NCI-H82 treated with DMSO at 0.1 percent for 48 hours (cell line): ENCODE data around the gene RGS8.

Experiments used
- DNase-seq: peaks from one replicate; lab custom pipeline; 2025; ENCODE audit not compliant: unreplicated experiment; lab: John Stamatoyannopoulos, UW

The RGS8 gene, protein sequence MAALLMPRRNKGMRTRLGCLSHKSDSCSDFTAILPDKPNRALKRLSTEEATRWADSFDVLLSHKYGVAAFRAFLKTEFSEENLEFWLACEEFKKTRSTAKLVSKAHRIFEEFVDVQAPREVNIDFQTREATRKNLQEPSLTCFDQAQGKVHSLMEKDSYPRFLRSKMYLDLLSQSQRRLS

DNA sequence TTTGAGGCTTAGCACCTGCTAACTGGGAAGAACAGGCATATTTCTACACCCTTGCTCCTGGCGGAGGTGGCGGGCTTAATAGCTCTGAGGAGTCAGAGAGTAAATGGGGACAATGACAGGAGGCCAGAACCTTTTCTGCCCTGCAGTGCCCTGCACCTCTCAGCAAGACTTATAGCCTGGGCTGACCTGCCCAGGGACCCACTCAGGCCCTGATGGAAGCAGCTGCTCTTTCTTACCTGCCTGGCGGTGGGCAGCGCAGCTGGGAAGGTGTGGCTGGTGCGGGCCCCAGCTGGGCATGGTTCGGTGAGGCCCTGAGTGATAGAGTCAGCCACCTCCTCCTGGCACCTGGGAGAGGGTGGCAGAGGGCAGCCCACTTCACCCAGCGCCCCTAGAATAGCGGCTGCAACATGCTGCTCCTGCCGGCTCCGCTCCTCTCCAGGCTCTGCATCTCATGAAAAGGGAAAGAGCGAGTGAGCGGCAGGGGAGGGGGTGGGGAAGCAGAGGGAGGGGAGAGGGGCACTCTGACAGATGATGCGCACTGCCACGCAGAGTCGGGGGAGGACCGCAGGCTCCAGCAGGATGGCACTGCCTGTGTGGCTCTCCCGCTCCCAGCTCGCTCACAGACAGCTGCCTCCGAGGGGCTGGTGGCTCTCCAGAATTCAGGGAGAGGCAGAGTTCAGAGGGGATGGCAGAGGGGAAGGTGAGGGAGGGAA, at the start of gene RGS8:
Gene RGS8, minus strand, starts transcription at position 472 of the 713 bp plus-strand sequence. CDS start 14,938 bp downstream, outside the sequence.
- no peak for DNase-seq

DNA sequence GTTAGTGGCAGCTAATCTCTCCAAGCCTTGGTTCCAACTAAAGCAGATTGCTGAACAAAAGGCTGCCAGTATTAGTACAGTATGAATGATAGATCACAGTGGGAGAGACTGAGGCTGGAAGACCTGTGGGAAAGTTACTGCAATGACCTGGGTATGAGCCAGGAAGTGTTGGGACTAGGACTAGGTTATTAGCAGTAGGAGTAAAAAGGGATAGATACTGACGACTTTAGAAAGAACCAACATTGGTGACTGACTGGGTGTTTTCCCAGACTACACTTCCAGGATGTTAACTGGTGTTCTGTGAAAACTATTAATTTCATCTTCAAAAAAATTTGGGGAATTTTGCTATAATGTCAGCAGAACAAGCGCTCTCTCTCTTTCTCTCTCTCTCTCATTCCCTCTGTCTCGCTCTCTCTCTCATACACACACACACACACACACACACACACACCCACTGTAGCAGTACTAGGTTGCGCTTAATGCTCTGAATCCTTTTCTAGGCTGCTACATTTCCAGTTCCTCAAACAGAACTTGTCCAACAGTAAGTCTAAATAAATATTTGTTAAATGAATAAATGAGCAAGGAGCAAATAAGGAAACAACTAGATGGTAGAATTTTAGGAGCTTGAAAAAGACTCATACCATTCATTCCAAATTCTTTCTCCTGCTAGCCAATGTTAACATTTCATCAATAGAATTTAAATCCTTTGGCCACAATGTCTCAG, 47.6 kb upstream of the RGS8 start:
- DNase-seq: no peak

DNA sequence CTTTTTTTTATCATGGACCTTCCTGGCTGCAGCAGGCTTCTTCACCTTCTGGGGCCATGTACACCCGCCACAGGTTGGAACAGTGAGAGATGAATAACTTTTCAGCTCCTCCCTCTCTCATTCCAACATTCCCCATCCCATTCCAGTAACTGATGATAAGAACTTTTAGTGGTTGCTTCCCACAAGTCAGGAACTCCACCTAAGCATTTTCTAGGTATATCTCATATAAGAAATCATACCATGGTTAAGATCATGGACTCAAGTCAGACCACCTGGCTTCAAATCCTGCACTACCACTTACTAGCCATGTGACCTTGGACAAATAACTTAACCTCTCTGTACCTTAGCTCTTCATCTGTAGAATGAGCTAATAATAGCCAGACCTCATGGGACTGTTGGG, 42.5 kb upstream of the RGS8 start:
- no peak for DNase-seq

DNA sequence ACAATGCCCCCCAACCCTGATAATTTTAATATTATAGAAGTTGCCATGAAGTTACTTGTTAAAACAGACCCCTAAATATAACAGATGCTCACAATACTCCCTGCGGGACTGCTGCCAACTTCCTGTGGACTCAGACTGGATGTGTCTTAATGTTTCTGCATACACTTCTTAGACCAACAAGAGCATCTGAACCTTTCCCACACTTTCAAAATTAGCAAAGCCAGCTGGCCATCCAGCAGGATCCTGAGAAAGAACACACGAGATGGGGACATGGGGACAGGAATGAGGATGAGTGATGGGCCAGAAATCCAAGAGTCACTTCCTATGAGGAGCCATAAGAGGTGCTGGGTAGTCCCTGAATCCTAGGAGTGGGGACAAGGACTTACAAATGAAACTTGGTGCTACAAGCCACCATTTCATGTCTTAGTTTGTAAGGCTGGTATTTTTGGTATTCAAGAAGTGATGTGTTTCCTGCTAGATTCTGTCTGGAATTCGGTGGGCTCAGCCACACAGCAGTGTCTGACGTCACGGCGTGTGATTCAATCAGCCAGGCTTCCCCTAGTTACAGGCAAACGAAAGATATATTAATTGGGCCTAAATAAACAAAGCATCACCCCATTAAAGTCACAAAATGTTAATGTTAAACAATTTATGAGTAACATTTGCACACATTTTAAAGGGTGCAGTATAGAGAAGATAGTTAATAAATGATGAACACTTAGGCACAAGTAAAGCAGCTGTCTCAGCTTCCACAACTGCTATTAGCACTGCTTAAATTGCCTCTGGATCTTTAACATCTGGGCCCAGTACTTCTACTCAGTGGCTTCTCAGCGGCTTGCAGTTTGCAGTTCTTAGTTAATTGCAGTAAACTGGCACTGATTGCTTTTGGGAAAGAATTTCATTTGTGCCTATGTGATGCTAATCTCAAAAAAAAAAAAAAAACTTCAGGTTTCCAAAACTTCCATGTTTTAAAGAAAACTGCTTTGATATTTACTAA, 41.2 kb upstream of the RGS8 start:
- DNase-seq: no peak

DNA sequence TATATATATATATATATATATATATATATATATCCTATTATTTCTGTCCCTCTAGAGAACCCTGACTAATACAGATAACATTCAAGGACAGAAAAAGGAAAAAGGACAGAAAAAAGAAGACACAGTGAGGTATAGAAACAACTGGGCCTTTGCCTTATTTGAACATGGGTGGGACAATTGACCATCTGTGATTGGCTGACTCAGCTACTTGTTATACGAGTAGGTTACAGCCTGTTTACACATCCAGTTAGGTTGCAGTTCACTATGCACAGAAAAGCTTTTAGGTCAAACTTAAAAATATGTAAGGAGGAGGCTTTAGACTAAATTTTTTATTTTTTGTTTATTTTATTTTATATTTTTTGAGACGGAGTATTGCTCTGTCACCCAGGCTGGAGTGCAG, 39.8 kb upstream of the RGS8 start:
- DNase-seq: no peak

DNA sequence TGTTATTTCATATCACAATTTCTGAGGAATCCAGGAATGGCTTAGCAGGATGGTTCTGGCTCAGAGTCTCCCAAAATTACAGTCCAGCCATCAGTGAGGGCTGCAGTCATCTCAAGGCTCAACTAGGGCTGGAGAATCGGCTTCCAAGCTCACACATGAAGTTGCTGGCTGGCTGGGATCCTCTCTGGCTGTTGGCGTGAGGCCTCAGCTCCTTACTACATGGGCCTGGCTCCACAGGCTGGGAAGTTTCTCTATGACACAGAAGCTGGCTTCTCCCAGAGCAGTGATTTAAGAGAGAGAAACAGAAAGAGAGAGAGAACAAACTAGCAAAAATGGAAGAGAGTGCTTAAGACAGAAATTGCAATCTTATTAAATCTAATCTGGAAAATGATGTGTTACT, 38.8 kb upstream of the RGS8 start:
- no peak for DNase-seq

DNA sequence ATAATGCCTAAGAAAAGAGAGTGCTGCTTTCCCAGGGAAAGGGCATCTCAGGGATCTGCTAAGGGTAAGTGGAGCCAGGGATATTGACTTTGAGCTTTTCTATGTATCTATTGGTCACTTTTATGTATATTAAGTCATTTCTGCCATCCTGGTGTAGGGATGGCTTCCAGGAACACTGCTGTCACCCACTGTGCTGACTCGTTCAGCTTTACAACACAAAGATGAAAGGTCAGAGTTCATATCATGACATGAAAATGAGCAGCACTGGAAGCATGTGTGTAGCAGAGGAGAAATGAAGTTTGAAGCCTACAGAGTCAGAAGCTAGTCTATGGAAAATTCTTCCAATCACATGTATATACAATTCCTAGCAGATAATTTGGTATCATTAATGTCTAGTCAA, 37.1 kb upstream of the RGS8 start:
- no peak for DNase-seq

DNA sequence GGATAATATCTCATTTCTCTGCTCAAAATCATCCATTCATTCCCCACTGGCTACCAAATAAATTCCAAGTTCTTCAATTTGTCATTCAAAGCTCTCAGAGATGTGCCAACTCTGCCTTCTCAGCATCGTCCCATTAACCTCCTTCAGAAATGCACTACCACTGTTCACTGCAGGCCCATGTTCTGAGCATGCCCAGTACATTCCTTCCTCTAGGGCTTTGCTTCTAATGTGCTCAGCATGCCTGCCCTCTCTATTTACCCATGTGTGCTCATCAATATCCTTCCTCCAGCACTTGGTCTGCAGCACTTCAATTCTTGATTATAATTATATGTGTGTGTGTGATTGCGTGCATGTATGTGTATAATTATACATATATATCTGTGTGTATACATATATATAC, 36.1 kb upstream of the RGS8 start:
- no peak for DNase-seq

DNA sequence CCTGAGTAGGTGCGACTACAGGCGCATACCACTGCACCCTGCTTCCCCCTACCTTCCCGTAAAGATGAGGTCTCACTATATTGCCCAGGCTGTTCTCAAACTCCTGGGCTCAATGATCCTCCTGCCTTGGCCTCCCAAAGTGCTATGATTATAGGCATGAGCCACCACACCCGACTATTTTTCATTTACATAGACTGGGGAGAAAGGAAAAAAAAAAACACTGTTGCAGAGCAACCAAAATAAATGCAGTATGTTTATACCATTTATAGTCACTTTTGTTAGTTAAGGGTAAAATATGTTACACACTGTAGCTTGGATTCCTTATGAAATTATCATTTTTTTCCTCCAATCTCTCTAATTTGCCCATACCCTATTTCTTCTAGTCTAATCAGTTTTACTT, 35.2 kb upstream of the RGS8 start:
- DNase-seq: no peak

DNA sequence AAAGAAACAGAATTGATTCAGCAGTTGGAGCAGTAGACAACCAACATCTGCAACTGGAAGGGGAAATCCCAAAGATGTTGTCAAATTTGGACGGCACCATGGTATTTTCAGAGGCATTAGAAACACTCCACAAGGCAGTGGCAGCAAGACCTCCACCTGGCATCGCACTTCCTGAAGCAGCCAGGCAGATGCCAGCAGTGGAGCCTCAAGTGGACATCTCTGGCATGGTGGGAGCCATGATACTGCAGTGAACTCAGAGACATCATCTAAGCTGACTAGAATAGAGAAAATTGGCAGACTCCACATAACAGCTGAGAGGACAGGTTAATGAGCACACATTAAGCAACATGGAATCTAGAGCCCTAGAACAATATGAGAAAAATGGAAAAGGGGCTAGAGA, 33.9 kb upstream of the RGS8 start:
- no peak for DNase-seq

DNA sequence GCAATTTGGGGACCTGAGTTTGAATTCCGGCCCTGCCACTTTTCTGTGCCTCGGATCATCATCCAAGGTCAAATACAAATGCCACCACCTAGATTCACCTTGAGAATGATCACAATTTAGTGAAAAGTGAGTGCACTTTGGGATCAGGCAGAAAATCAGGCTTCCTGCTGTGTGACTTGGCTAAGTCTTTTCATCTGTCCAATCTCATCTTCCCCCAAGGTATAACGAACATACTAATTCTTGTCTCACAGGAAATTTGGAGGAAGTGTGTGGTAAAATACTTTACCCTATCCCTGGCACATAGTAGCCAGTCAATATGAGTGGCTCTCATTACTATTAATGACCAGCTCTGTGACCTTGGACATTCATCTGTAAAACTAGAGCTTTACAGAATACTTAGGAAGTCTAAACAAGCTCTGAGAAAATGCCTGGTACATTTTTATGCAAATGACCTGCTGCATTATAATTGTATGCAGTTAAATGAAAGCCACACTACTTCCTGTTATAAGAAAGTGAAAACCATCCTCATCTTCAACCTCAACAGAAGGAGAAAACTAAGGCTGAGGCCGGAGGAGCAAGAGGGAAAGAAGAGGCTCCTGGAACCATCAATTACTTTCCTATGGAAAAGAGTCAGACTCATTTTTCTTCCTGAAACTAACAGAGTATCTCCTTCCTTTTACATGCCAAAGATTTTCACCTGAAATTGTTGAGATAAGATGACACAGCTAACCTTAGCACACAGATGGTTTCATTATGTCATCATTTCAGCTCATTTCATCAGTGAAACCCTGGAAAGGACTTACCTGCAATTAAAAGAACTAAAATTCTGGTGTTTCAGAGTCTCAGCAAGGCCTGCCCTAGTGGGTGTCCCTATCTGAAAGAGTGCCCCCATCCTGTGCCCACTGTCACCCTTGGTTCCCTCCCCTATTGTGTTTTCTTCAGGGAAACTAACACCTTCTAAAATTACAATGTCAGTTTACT, 32.6 kb upstream of the RGS8 start:
- no peak for DNase-seq

DNA sequence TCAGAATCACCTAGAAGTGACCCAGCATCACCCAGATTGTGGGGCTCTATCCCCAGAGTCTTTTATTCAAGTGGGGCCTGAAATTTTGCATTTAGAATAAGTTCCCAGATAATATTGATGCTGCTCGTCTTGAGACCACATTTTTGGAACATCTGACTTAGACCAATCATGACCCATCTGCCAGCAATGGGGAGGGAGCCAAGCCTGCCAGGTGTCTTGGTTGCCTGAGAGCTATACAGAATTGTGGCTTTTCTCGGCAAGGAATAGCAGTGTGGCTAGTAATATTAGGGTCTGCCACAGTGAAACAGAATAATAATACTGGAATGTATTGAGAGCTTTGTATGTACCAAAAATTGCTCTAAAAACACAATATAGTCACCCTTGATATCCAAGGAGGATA, 31.1 kb upstream of the RGS8 start:
- no peak for DNase-seq

DNA sequence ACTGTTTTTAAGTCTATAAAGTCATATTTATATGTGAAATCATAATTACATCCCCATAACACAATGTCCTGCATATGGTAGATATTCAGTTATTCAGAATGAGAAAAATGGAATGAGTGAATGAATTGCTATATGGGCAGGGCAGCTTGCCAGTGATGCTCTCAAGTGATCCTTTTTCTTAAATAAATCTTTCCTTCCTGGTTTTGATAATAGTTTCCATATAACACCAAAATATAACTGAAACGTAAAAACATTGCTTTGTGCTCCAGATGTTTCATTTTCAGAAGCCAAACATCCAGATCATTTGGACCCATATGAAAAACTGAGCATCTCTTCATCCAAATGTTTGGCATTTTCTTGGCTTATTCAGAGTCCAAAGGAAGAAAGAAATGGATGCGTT, 30.2 kb upstream of the RGS8 start:
- DNase-seq: no peak

DNA sequence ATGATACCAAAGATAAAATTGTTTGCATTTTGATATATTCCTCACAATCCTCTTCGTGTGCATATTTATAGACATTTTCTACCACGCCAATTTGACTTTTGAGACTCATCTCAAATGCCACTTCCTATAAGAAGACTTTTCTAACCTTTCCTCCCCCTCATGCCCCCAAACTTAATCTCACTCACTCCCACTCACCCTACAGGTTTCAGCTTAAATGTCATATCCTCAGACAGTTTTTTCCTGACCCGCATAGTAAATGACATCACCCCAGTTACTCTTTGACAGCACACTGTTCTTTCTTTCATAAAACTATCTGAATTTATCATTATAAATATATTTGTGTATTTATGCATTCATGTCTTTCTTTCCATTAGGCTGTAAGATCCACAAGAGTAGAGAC, 29.6 kb upstream of the RGS8 start:
- DNase-seq: no peak

DNA sequence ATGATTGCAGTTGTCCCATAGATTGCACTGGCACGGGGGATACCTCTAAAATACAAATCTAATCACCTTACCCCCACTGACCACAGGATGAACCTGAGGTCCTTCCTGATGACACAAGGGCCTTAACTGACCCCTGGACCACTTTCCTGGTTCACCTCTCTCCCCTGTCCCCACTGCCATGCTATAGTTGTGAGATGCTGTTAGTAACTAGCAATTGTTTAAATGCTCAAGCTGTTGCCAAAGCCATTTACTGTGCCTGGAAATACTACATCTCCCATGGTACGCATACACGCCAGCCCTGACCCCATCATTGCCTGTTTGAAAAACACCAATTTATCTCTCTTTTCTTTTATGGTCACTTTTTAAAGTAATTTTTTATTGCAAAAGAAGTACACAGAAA, 29.1 kb upstream of the RGS8 start:
- DNase-seq: no peak

DNA sequence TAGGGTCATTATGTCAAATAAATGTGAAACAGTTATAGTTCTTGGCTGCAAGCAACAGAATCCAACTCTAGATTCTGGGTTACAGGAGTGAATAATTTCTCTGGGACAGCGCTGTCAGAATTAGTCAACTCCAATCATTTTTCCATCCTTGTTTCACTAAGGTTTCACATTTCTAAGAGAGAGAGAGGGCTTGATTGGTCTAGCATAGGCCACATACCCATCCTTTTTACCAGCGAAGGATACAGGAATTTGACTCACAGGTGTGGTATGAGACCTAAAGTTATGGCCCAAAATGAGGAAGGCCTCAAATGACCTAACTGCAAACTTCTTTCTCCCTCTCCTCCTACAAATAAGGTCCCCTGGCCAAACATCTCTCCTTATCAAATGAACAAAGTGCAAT, 25.5 kb upstream of the RGS8 start:
- DNase-seq: no peak

DNA sequence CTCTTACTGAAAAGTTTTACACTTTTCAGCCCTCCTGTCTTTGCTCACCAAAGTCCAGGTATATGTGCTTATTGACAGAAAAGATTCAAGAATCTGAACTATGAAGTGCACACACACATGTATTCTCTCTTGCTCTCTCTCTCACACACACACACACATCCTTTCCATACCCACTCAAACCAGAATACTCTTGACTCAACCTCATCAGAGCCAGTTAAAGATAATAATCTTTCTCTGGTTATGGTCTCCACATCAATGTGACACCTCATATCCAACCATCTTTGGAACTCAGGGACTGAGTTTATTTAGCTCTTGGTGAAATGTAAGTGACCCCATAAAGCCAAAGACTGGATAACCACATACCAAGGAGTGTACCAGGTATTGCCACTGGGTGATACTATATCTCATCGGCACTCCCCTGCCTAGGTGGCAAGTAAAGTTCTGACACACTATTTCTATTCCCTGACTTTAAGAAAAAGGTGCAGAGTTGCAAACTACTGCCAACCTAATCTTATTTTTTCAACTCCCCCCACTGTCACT, 24.9 kb upstream of the RGS8 start:
- no peak for DNase-seq

DNA sequence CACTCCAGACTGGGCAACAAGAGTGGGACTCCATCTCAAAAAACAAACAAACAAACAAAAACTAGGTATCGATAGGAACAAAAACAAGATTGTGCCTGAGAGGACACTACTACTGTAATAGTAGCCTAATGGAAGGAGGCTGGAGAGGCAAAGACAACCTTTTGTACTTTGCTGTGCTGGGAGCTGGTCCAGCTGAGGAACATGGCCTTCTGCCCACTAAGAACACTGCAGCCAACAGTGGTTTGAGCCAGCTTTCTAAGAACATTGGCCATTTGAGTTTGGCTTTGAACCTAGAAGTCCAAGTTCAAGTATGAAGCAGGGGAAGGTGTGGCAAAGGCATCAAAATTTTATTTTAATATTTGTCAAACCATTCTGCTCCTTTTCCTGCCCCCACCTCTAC, 22.7 kb upstream of the RGS8 start:
- DNase-seq: no peak

DNA sequence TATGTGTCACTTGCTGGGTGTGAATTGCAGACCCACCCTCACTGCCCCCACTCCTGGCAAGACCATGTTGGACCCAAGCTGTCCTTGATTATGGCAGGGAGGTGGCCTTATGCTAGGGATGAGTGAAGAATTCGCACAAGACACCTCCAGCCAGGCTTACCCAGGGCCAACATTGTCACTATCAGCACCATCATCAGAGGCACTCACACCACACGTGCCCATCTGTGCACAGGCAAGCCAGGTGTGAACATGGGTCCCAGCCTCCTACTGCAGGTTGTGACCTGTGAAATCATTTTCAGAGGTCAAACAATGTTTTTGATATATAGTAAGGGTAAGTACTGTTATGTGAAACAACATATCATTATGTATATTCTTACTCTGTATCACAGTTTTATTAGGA, 20.3 kb upstream of the RGS8 start:
- DNase-seq: no peak

DNA sequence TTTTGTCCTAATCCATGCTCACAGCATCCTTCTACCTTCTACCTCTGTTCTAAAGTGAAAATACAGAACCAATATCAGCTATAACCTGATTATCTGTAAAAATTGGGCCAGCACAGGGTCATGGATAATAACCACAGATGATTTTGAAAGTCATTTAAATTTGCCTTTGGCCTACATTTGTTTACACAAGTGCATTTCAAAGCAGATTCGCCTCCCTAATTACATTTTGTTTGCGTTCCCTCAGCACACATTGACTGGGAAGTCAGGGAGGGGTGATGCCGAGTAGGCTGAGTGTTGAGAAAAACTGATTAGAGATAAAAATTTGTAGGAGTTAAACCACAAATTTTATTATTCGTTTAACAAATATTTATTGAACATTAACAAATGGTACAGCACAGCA, 19.2 kb upstream of the RGS8 start:
- no peak for DNase-seq
